HEK293 (cell line): ENCODE measurements around the gene ZGPAT.

Experiments
- CTCF ChIA-PET: fragments of 350-600 bp; formaldehyde crosslinking; extraction: SDS; loops from one replicate; lab custom pipeline; 2021; ENCODE audit warnings: antibody characterized with exemption; lab: Yijun Ruan, JAX
- POLR2A ChIA-PET: fragments of 300-600 bp; formaldehyde crosslinking; extraction: SDS; loops from one replicate; lab custom pipeline; 2020; ENCODE audit warnings: antibody characterized with exemption, inconsistent platforms; lab: Yijun Ruan, JAX
- H3K27ac ChIP-seq: fragments of 200-500 bp; sonication (Bioruptor generic); 2 replicates; pipeline ENCODE4 v1.5.1; 2014; ENCODE audit warnings: low read depth, low read length, control low read depth, inconsistent platforms; ENCODE audit errors: extremely low read depth
- H3K36me3 ChIP-seq, 2 experiments: fragments of 200-500 bp in 1 of 2; sonication (Bioruptor generic) in 1 of 2; 1 replicate in 1 of 2; 2 replicates in 1 of 2; pipeline ENCODE4 v1.5.1; 2014 to 2017; ENCODE audit warnings: inconsistent platforms in 2 of 2, low read length in 2 of 2; ENCODE audit not compliant: control insufficient read depth in 2 of 2, insufficient read depth in 1 of 2
- H3K4me1 ChIP-seq: fragments of 200-500 bp; sonication (Bioruptor generic); 2 replicates; pipeline ENCODE4 v1.5.1; 2014; ENCODE audit warnings: mild to moderate bottlenecking, low read length, inconsistent platforms; ENCODE audit not compliant: control insufficient read depth, insufficient read depth
- H3K4me3 ChIP-seq: 2 replicates; pipeline ENCODE4 v1.5.1; 2011; ENCODE audit warnings: low read depth, mild to moderate bottlenecking, control low read depth, low read length, moderate library complexity
- H3K9me3 ChIP-seq: fragments of 200-500 bp; sonication (Bioruptor generic); 2 replicates; pipeline ENCODE4 v1.5.1; 2014; ENCODE audit warnings: low read depth, low read length, inconsistent platforms; ENCODE audit not compliant: control insufficient read depth, insufficient read depth
- CTCF ChIP-seq: fragments of 450-650 bp; formaldehyde crosslinking; IDR thresholded peaks from 2 replicates; pipeline ENCODE4 v1.5.1; 2016; ENCODE audit warnings: missing biosample characterization, missing genetic modification characterization
- FEZF1 ChIP-seq: fragments of 450-650 bp; formaldehyde crosslinking; IDR thresholded peaks from 2 replicates; pipeline ENCODE4 v1.5.1; 2016; ENCODE audit warnings: missing biosample characterization, missing genetic modification characterization
- GLI4 ChIP-seq: fragments of 450-650 bp; formaldehyde crosslinking; IDR thresholded peaks from 2 replicates; pipeline ENCODE4 v1.5.1; 2016; ENCODE audit warnings: missing biosample characterization, missing genetic modification characterization
- GLIS1 ChIP-seq: fragments of 450-650 bp; formaldehyde crosslinking; IDR thresholded peaks from 2 replicates; pipeline ENCODE4 v1.5.1; 2016; ENCODE audit warnings: missing biosample characterization, missing genetic modification characterization
- GLIS2 ChIP-seq: fragments of 450-650 bp; formaldehyde crosslinking; IDR thresholded peaks from 2 replicates; pipeline ENCODE4 v1.5.1; 2016; ENCODE audit warnings: missing biosample characterization, missing genetic modification characterization
- KLF9 ChIP-seq: fragments of 450-650 bp; formaldehyde crosslinking; IDR thresholded peaks from 2 replicates; pipeline ENCODE4 v1.5.1; 2016; ENCODE audit warnings: missing biosample characterization, missing genetic modification characterization, low read depth
- TRIM28 ChIP-seq: IDR thresholded peaks from 2 replicates; pipeline ENCODE4 v1.6.1; 2011; ENCODE audit warnings: low read length, control low read depth, borderline replicate concordance
- WT1 ChIP-seq: fragments of 450-650 bp; formaldehyde crosslinking; IDR thresholded peaks from 2 replicates; pipeline ENCODE4 v1.5.1; 2016; ENCODE audit warnings: missing biosample characterization, missing genetic modification characterization
- ZBTB48 ChIP-seq: fragments of 450-650 bp; formaldehyde crosslinking; IDR thresholded peaks from 2 replicates; pipeline ENCODE4 v1.5.1; 2016; ENCODE audit warnings: missing biosample characterization, missing genetic modification characterization
- ZNF133 ChIP-seq: fragments of 450-650 bp; formaldehyde crosslinking; IDR thresholded peaks from 2 replicates; pipeline ENCODE4 v1.5.1; 2016; ENCODE audit warnings: missing biosample characterization, missing genetic modification characterization
- ZNF146 ChIP-seq: fragments of 450-650 bp; formaldehyde crosslinking; IDR thresholded peaks from 2 replicates; pipeline ENCODE4 v1.5.1; 2016; ENCODE audit warnings: missing biosample characterization, missing genetic modification characterization
- ZNF157 ChIP-seq: fragments of 450-650 bp; formaldehyde crosslinking; IDR thresholded peaks from 2 replicates; pipeline ENCODE4 v1.5.1; 2016; ENCODE audit warnings: missing biosample characterization, missing genetic modification characterization
- ZNF16 ChIP-seq: fragments of 450-650 bp; formaldehyde crosslinking; IDR thresholded peaks from 2 replicates; pipeline ENCODE4 v1.5.1; 2016; ENCODE audit warnings: low read depth, missing biosample characterization, missing genetic modification characterization
- ZNF184 ChIP-seq: fragments of 450-650 bp; IDR thresholded peaks from 2 replicates; pipeline ENCODE4 v1.5.1; 2018; ENCODE audit warnings: missing biosample characterization, mild to moderate bottlenecking, missing genetic modification characterization
- ZNF24 ChIP-seq: fragments of 450-650 bp; formaldehyde crosslinking; IDR thresholded peaks from 2 replicates; pipeline ENCODE4 v1.5.1; 2016; ENCODE audit warnings: missing biosample characterization, missing genetic modification characterization
- ZNF350 ChIP-seq: fragments of 450-650 bp; formaldehyde crosslinking; IDR thresholded peaks from 2 replicates; pipeline ENCODE4 v1.5.0; 2017; ENCODE audit warnings: missing biosample characterization, mild to moderate bottlenecking, missing genetic modification characterization
- ZNF391 ChIP-seq: fragments of 450-650 bp; formaldehyde crosslinking; IDR thresholded peaks from 2 replicates; pipeline ENCODE4 v1.5.1; 2016; ENCODE audit warnings: low read depth, missing biosample characterization, missing genetic modification characterization, borderline replicate concordance
- ZNF394 ChIP-seq: fragments of 450-650 bp; formaldehyde crosslinking; IDR thresholded peaks from 2 replicates; pipeline ENCODE4 v1.5.1; 2016; ENCODE audit warnings: missing biosample characterization, missing genetic modification characterization, mild to moderate bottlenecking, moderate library complexity, borderline replicate concordance
- ZNF513 ChIP-seq: fragments of 450-650 bp; IDR thresholded peaks from 2 replicates; pipeline ENCODE4 v1.5.1; 2018; ENCODE audit warnings: missing biosample characterization, missing genetic modification characterization
- ZNF561 ChIP-seq: fragments of 450-650 bp; IDR thresholded peaks from 2 replicates; pipeline ENCODE4 v1.5.1; 2018; ENCODE audit warnings: missing biosample characterization, missing genetic modification characterization, borderline replicate concordance
- ZNF664 ChIP-seq: fragments of 450-650 bp; formaldehyde crosslinking; IDR thresholded peaks from 2 replicates; pipeline ENCODE4 v1.5.1; 2016; ENCODE audit warnings: missing biosample characterization, missing genetic modification characterization
- ZNF701 ChIP-seq: fragments of 450-650 bp; formaldehyde crosslinking; IDR thresholded peaks from 2 replicates; pipeline ENCODE4 v1.5.1; 2016; ENCODE audit warnings: missing biosample characterization, missing genetic modification characterization
- ZNF707 ChIP-seq: fragments of 450-650 bp; formaldehyde crosslinking; IDR thresholded peaks from 2 replicates; pipeline ENCODE4 v1.5.1; 2016; ENCODE audit warnings: missing biosample characterization, missing genetic modification characterization
- ZNF792 ChIP-seq: fragments of 450-650 bp; formaldehyde crosslinking; IDR thresholded peaks from 2 replicates; pipeline ENCODE4 v1.5.1; 2016; ENCODE audit warnings: missing biosample characterization, missing genetic modification characterization

The ZGPAT gene

GRCh38 chr20:63672666-63673065 is 35.2 kb upstream of the ZGPAT start:
- TF ChIP-seq ZBTB48 (tag by site-specific recombination) = no peak
- TF ChIP-seq ZNF664 (tag by site-specific recombination) = no peak
- TF ChIP-seq ZNF792 = no peak
- TF ChIP-seq ZNF701 = no peak
- TF ChIP-seq CTCF (tag by site-specific recombination) = no peak
- no peak for TF ChIP-seq ZNF561 (tag by site-specific recombination)
- no peak for TF ChIP-seq WT1 (tag by site-specific recombination)
- no peak for TF ChIP-seq ZNF707 (tag by site-specific recombination)
- no peak for TF ChIP-seq GLIS1 (tag by site-specific recombination)
- TF ChIP-seq ZNF184 (tag by site-specific recombination) = no peak
- no peak for TF ChIP-seq KLF9
- no peak for TF ChIP-seq ZNF146
- TF ChIP-seq GLI4 (tag by site-specific recombination) = no peak
- TF ChIP-seq GLIS2 (tag by site-specific recombination) = no peak
- TF ChIP-seq ZNF16 (tag by site-specific recombination) = no peak
- TF ChIP-seq ZNF133 (tag by site-specific recombination) = no peak
- no peak for TF ChIP-seq ZNF24
- no peak for TF ChIP-seq TRIM28
- TF ChIP-seq FEZF1 = no peak
- TF ChIP-seq, all 188 proteins: peak for 0
- Histone ChIP-seq H3K4me1 (no peaks in the 10 kb centered on the region), H3K9me3 (no peaks in the 10 kb centered on the region), H3K36me3 (peaks cover 12 to 66% of the 10 kb centered on the region in 2 experiments; a peak in 2 of 3 replicates), H3K4me3 (no peak overlapping the region), H3K27ac (no peak overlapping the region)
- ChIA-PET POLR2A (interaction anchor here (0.5 kb wide), 1 partner anchor 149 kb away, joined by 3 read pairs; no protein-coding TSS in a partner anchor), CTCF (no interaction called here)

DNA sequence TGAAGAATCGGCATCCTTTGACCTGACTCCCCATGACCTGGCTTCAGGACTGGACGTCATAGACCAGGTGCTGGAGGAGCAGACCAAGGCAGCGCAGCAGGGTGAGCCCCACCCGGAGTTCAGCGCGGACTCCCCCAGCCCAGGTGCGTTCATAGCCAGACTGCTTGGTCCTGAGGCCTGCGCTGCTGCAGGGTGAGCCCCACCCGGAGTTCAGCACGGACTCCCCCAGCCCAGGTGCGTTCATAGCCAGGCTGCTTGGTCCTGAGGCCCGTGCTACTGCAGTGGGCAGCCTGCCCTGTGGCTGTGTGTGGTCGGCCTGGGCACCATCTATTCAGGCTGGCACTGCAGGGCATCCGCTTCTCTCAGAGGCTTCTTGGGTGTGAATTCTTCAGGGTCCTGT is 33.9 kb upstream of the ZGPAT start:
- H3K4me3 ChIP-seq = no peak overlapping the region
- H3K4me1 ChIP-seq = no peaks in the 10 kb centered on the region
- H3K36me3 ChIP-seq = peaks cover 9 to 65% of the 10 kb centered on the region in 2 experiments; a peak in 2 of 3 replicates
- no peaks in the 10 kb centered on the region for H3K9me3 ChIP-seq
- TF ChIP-seq ZNF391 (tag by site-specific recombination) = no peak
- no peak for TF ChIP-seq ZNF350 (tag by site-specific recombination)
- no peak for TF ChIP-seq ZNF394 (tag by site-specific recombination)
- no peak for TF ChIP-seq ZNF157
- no peak for TF ChIP-seq ZNF513 (tag by site-specific recombination)
- TF ChIP-seq, all 188 proteins: peak for 0
- POLR2A ChIA-PET = interaction anchor here (0.7 kb wide), 1 partner anchor 144 kb away, joined by 3 read pairs; no protein-coding TSS in a partner anchor
- no peak overlapping the region for H3K27ac ChIP-seq
- CTCF ChIA-PET = no interaction called here
